Rectal smooth muscle tissue (tissue), 1 donor: ENCODE measurements around the gene FHL2.

Experiments used
- H3K27ac ChIP-seq: one replicate; pipeline ENCODE4 v1.7.0; 2013; ENCODE audit warnings: low read depth, low read length, inconsistent platforms
- H3K27me3 ChIP-seq: one replicate; pipeline ENCODE4 v1.7.0; 2013; ENCODE audit warnings: low read length; ENCODE audit not compliant: control insufficient read depth, insufficient read depth
- H3K36me3 ChIP-seq: one replicate; pipeline ENCODE4 v1.7.0; 2013; ENCODE audit warnings: low read length; ENCODE audit not compliant: control insufficient read depth, insufficient read depth
- H3K4me1 ChIP-seq: one replicate; pipeline ENCODE4 v1.7.0; 2013; ENCODE audit warnings: low read length; ENCODE audit not compliant: control insufficient read depth, insufficient read depth
- H3K4me3 ChIP-seq: one replicate; pipeline ENCODE4 v1.7.0; 2013; ENCODE audit warnings: low read length
- H3K9ac ChIP-seq: one replicate; pipeline ENCODE4 v1.7.0; 2013; ENCODE audit warnings: low read length

FHL2 gene

GRCh38 chr2:105323111-105323510, 75.7 kb downstream of the FHL2 start:
- Histone ChIP-seq H3K4me1 (peaks cover 3% of the 10 kb centered on the region), H3K36me3 (no peaks in the 10 kb centered on the region), H3K27ac (no peak overlapping the region), H3K4me3 (no peak overlapping the region), H3K9ac (no peak overlapping the region), H3K27me3 (no peaks in the 10 kb centered on the region)

GRCh38 chr2:105321875-105322646, 76.8 kb downstream of the FHL2 start:
- H3K27ac ChIP-seq = no peak overlapping the region
- no peak overlapping the region for H3K4me3 ChIP-seq
- no peak overlapping the region for H3K9ac ChIP-seq
- peaks cover 3% of the 10 kb centered on the region for H3K4me1 ChIP-seq
- no peaks in the 10 kb centered on the region for H3K36me3 ChIP-seq
- H3K27me3 ChIP-seq = no peaks in the 10 kb centered on the region

- H3K36me3 ChIP-seq = no peaks in the 10 kb centered on the region
- no peaks in the 10 kb centered on the region for H3K27me3 ChIP-seq
- no peak overlapping the region for H3K27ac ChIP-seq
- H3K9ac ChIP-seq = no peak overlapping the region
- no peak overlapping the region for H3K4me3 ChIP-seq
- peaks cover 3% of the 10 kb centered on the region for H3K4me1 ChIP-seq
These were observed 78.1 kb downstream of the FHL2 start for GRCh38 chr2:105320651-105321215.

- H3K27me3 ChIP-seq = no peaks in the 10 kb centered on the region
- H3K36me3 ChIP-seq = no peaks in the 10 kb centered on the region
- no peak overlapping the region for H3K9ac ChIP-seq
- no peak overlapping the region for H3K27ac ChIP-seq
- H3K4me3 ChIP-seq = no peak overlapping the region
- peaks cover 3% of the 10 kb centered on the region for H3K4me1 ChIP-seq
These were observed 80.9 kb downstream of the FHL2 start for GRCh38 chr2:105317937-105318336.

GRCh38 chr2:105315314-105315713, 83.5 kb downstream of the FHL2 start:
- no peak overlapping the region for H3K4me3 ChIP-seq
- no peaks in the 10 kb centered on the region for H3K36me3 ChIP-seq
- H3K27me3 ChIP-seq = no peaks in the 10 kb centered on the region
- no peak overlapping the region for H3K27ac ChIP-seq
- no peaks in the 10 kb centered on the region for H3K4me1 ChIP-seq
- H3K9ac ChIP-seq = no peak overlapping the region

- no peaks in the 10 kb centered on the region for H3K36me3 ChIP-seq
- no peak overlapping the region for H3K9ac ChIP-seq
- H3K27me3 ChIP-seq = no peaks in the 10 kb centered on the region
- no peak overlapping the region for H3K4me3 ChIP-seq
- H3K27ac ChIP-seq = no peak overlapping the region
- H3K4me1 ChIP-seq = no peaks in the 10 kb centered on the region
These were observed 85.0 kb downstream of the FHL2 start for GRCh38 chr2:105313877-105314276.
